Mesangial cell (primary cell): ENCODE data around the gene TECRL. TPM values are rescaled to one million over a fixed set of nuclear protein-coding genes. Genes with fewer than 3 reads are reported as not detected.

Experiments used
- total RNA-seq: library from RNA; depleted of rRNA; stranded (reverse); fragments of >200 nt; gene quantifications from 2 replicates; pipeline ENCODE4 v1.2.3, GENCODE V29; 2015

The TECRL gene
- total RNA-seq = not detected in 2 replicates

DNA sequence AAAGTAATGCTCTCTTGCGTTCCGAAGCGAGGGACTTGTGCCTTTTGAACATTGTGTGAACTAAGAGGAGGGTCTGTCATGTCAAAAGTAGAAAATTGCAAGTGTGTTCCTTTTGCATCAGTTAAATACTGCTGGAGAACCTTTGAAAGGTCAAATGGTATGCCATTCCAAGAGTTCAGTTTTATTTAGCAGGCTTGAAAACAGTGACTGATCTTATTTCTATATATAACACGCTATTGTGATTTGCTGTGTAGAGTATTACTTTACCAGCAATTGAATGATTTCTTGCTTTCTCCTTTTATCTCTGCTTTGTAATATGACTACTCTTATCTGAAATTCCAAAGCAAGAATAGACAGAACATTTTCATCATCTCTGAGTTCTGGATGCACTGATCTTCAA lies at the start of gene TECRL:
TECRL (minus strand) TSS at position 151 of the 400 bp plus-strand sequence; CDS start at position 52, 99 bp downstream.

